Measurements from ENCODE around the gene C10orf120.
A peak's percentile ranks its signal among the peaks of the same experiment; 100 is the strongest.

The C10orf120 gene

GRCh38 chr10:122655524-122656307, 43.9 kb downstream of the C10orf120 start:
- TF ChIP-seq CTCF (IDR thresholded peaks at IDR 0.05): no peak

- no peak for TF ChIP-seq CTCF (IDR thresholded peaks at IDR 0.05)
Measured at GRCh38 chr10:122650331-122650730, 49.3 kb downstream of the C10orf120 start.

GRCh38 chr10:122649903-122650302, 49.7 kb downstream of the C10orf120 start:
- TF ChIP-seq CTCF (IDR thresholded peaks at IDR 0.05): no peak

GRCh38 chr10:122648599-122649428, 50.8 kb downstream of the C10orf120 start:
- peak; percentile 92 for TF ChIP-seq CTCF (IDR thresholded peaks at IDR 0.05)

Data from LNCAP (cell line).